HEK293 (cell line): ENCODE results near the gene NAALADL2.

Source experiments
- CTCF ChIA-PET: fragments of 350-600 bp; formaldehyde crosslinking; extraction: SDS; loops from one replicate; lab custom pipeline; 2021; ENCODE audit warnings: antibody characterized with exemption; lab: Yijun Ruan, JAX
- POLR2A ChIA-PET: fragments of 300-600 bp; formaldehyde crosslinking; extraction: SDS; loops from one replicate; lab custom pipeline; 2020; ENCODE audit warnings: antibody characterized with exemption, inconsistent platforms; lab: Yijun Ruan, JAX
- H3K27ac ChIP-seq: fragments of 200-500 bp; sonication (Bioruptor generic); 2 replicates; pipeline ENCODE4 v1.5.1; 2014; ENCODE audit warnings: low read depth, low read length, control low read depth, inconsistent platforms; ENCODE audit errors: extremely low read depth
- H3K36me3 ChIP-seq, 2 experiments: fragments of 200-500 bp in 1 of 2; sonication (Bioruptor generic) in 1 of 2; 1 replicate in 1 of 2; 2 replicates in 1 of 2; pipeline ENCODE4 v1.5.1; 2014 to 2017; ENCODE audit warnings: inconsistent platforms in 2 of 2, low read length in 2 of 2; ENCODE audit not compliant: control insufficient read depth in 2 of 2, insufficient read depth in 1 of 2
- H3K4me1 ChIP-seq: fragments of 200-500 bp; sonication (Bioruptor generic); 2 replicates; pipeline ENCODE4 v1.5.1; 2014; ENCODE audit warnings: mild to moderate bottlenecking, low read length, inconsistent platforms; ENCODE audit not compliant: control insufficient read depth, insufficient read depth
- H3K4me3 ChIP-seq: 2 replicates; pipeline ENCODE4 v1.5.1; 2011; ENCODE audit warnings: low read depth, mild to moderate bottlenecking, control low read depth, low read length, moderate library complexity
- H3K9me3 ChIP-seq: fragments of 200-500 bp; sonication (Bioruptor generic); 2 replicates; pipeline ENCODE4 v1.5.1; 2014; ENCODE audit warnings: low read depth, low read length, inconsistent platforms; ENCODE audit not compliant: control insufficient read depth, insufficient read depth
- GLI4 ChIP-seq: fragments of 450-650 bp; formaldehyde crosslinking; IDR thresholded peaks from 2 replicates; pipeline ENCODE4 v1.5.1; 2016; ENCODE audit warnings: missing biosample characterization, missing genetic modification characterization
- KLF8 ChIP-seq: fragments of 450-650 bp; formaldehyde crosslinking; IDR thresholded peaks from 2 replicates; pipeline ENCODE4 v1.5.1; 2016; ENCODE audit warnings: missing biosample characterization, missing genetic modification characterization
- PRDM1 ChIP-seq: fragments of 450-650 bp; formaldehyde crosslinking; IDR thresholded peaks from 2 replicates; pipeline ENCODE4; 2016; ENCODE audit warnings: missing biosample characterization, missing genetic modification characterization
- RBAK ChIP-seq: fragments of 450-650 bp; formaldehyde crosslinking; IDR thresholded peaks from 2 replicates; pipeline ENCODE4 v1.5.1; 2016; ENCODE audit warnings: missing biosample characterization, missing genetic modification characterization
- TCF7L2 ChIP-seq: IDR thresholded peaks from 2 replicates; pipeline ENCODE4 v1.6.1; 2011; ENCODE audit warnings: low read depth, mild to moderate bottlenecking, inconsistent platforms, low read length, moderate library complexity, borderline replicate concordance
- ZBTB49 ChIP-seq: fragments of 450-650 bp; formaldehyde crosslinking; IDR thresholded peaks from 2 replicates; pipeline ENCODE4 v1.5.1; 2016; ENCODE audit warnings: missing biosample characterization, missing genetic modification characterization, low read depth
- ZNF26 ChIP-seq: fragments of 450-650 bp; formaldehyde crosslinking; IDR thresholded peaks from 2 replicates; pipeline ENCODE4 v1.5.1; 2016; ENCODE audit warnings: missing biosample characterization, missing genetic modification characterization
- ZNF266 ChIP-seq: fragments of 450-650 bp; formaldehyde crosslinking; IDR thresholded peaks from 2 replicates; pipeline ENCODE4 v1.5.1; 2016; ENCODE audit warnings: missing biosample characterization, missing genetic modification characterization, low read depth
- ZNF274 ChIP-seq, 2 experiments: fragments of 200-500 bp in 1 of 2; fragments of 450-650 bp in 1 of 2; sonication (Bioruptor generic) in 1 of 2; formaldehyde crosslinking in 1 of 2; IDR thresholded peaks; 2 replicates each; pipeline versions ENCODE4 v1.5.1 to v1.6.1; 2014 to 2016; ENCODE audit warnings: borderline replicate concordance in 1 of 2, inconsistent platforms in 1 of 2, low read length in 1 of 2, missing biosample characterization in 1 of 2, missing genetic modification characterization in 1 of 2
- ZNF280D ChIP-seq: fragments of 450-650 bp; formaldehyde crosslinking; IDR thresholded peaks from 2 replicates; pipeline ENCODE4 v1.5.1; 2016; ENCODE audit warnings: missing biosample characterization, missing genetic modification characterization
- ZNF37A ChIP-seq: fragments of 450-650 bp; IDR thresholded peaks from 2 replicates; pipeline ENCODE4 v1.5.1; 2018; ENCODE audit warnings: missing biosample characterization, missing genetic modification characterization
- ZNF423 ChIP-seq: fragments of 450-650 bp; formaldehyde crosslinking; IDR thresholded peaks from 2 replicates; pipeline ENCODE4 v1.5.1; 2016; ENCODE audit warnings: missing biosample characterization, missing genetic modification characterization
- ZNF433 ChIP-seq: fragments of 450-650 bp; formaldehyde crosslinking; IDR thresholded peaks from 2 replicates; pipeline ENCODE4 v1.5.1; 2016; ENCODE audit warnings: missing biosample characterization, missing genetic modification characterization, low read depth
- ZNF518A ChIP-seq: fragments of 450-650 bp; formaldehyde crosslinking; conservative IDR thresholded peaks from 2 replicates; pipeline ENCODE4 v1.5.1; 2016; ENCODE audit warnings: low read depth, missing biosample characterization, missing genetic modification characterization
- ZSCAN16 ChIP-seq: fragments of 450-650 bp; formaldehyde crosslinking; IDR thresholded peaks from 2 replicates; pipeline ENCODE4 v1.5.1; 2016; ENCODE audit warnings: missing biosample characterization, missing genetic modification characterization
- ZSCAN23 ChIP-seq: fragments of 450-650 bp; formaldehyde crosslinking; IDR thresholded peaks from 2 replicates; pipeline ENCODE4 v1.5.1; 2016; ENCODE audit warnings: missing biosample characterization, missing genetic modification characterization
- ZSCAN5A ChIP-seq: fragments of 450-650 bp; formaldehyde crosslinking; IDR thresholded peaks from 2 replicates; pipeline ENCODE4 v1.5.1; 2016; ENCODE audit warnings: missing biosample characterization, missing genetic modification characterization

Gene NAALADL2

GRCh38 chr3:175392653-175393052 is 533.5 kb downstream of the NAALADL2 start:
- CTCF ChIA-PET: no interaction called here
- H3K4me1 ChIP-seq: no peaks in the 10 kb centered on the region
- TF ChIP-seq ZBTB49 (tag by site-specific recombination): no peak
- no peak for TF ChIP-seq ZNF280D
- no peak for TF ChIP-seq KLF8 (tag by site-specific recombination)
- TF ChIP-seq ZNF37A: no peak
- no peak for TF ChIP-seq ZNF274 (IDR thresholded peaks at IDR 0.05; ENCODE audit: low read length)
- TF ChIP-seq ZNF274 (tag by site-specific recombination; IDR thresholded peaks at IDR 0.05; ENCODE audit: borderline replicate concordance): no peak
- no peak for TF ChIP-seq TCF7L2
- TF ChIP-seq ZSCAN16 (tag by site-specific recombination): no peak
- no peak for TF ChIP-seq ZSCAN5A
- TF ChIP-seq ZNF518A (tag by site-specific recombination): no peak
- TF ChIP-seq ZNF423 (tag by site-specific recombination): no peak
- TF ChIP-seq GLI4 (tag by site-specific recombination): no peak
- no peak for TF ChIP-seq RBAK (tag by site-specific recombination)
- H3K27ac ChIP-seq: no peak overlapping the region
- POLR2A ChIA-PET: no interaction called here
- H3K36me3 ChIP-seq: no peaks in the 10 kb centered on the region
- no peak overlapping the region for H3K4me3 ChIP-seq
- H3K9me3 ChIP-seq: no peaks in the 10 kb centered on the region

- Histone ChIP-seq H3K9me3 (no peaks in the 10 kb centered on the region), H3K27ac (no peak overlapping the region), H3K4me1 (no peaks in the 10 kb centered on the region), H3K36me3 (no peaks in the 10 kb centered on the region), H3K4me3 (no peak overlapping the region)
- CTCF ChIA-PET: no interaction called here
- POLR2A ChIA-PET: no interaction called here
- TF ChIP-seq ZSCAN23 (tag by site-specific recombination) (no peak), ZNF26 (no peak), ZNF433 (tag by site-specific recombination) (no peak), PRDM1 (tag by site-specific recombination) (no peak), ZNF266 (tag by site-specific recombination) (no peak)
Observed at GRCh38 chr3:175397372-175397771, 538.2 kb downstream of the NAALADL2 start.
